ENCODE results near the gene RNF212.

RNF212 gene

GRCh38 chr4:1090465-1091440 is 22.6 kb downstream of the RNF212 start:
- DNase-seq: no peak

- no peak for DNase-seq
Measured at GRCh38 chr4:1090036-1090435, 23.3 kb downstream of the RNF212 start.

DNA sequence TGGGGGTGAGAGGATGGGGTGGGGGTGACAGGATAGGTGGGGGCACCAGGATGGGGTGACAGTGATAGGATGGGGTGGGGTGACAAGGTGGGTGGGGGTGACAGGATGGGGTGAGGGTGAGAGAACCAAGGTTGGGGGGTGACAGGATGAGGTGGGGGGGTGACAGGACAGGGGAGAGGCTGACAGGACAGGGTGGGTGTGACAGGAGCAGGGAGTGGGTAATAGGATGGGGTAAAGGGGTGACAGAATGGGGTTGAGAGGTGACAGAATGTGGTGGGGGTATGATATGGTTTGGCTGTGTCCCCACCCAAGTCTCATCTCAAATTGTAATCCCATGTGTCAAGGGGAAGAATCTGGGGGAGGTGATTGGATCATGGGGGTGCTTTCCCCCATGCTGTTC is 26.0 kb downstream of the RNF212 start:
- no peak for DNase-seq

DNA sequence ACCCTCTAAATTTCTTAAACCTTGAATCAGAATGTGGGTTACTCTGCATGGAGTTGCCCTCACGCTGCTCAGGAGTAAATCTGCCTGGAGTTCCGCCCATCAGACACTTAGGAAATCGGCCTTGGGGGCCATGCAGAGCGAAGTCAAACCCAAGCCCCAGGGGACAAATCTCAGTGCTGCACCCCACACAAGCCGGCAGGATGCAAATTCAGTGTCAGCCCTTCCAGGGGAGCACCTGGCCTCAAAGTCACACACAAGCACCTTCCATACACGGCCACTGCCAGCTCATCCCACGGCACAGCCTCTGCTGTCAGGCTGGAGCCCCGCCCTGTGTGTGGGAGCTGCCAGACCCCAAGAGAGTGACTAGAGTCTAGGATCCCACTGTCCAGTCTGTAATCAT is 27.4 kb downstream of the RNF212 start:
- no peak for DNase-seq

GRCh38 chr4:1085404-1085799 is 28.0 kb downstream of the RNF212 start:
- no peak for DNase-seq

- no peak for DNase-seq
Measured at GRCh38 chr4:1084796-1085403, 28.5 kb downstream of the RNF212 start.

DNA sequence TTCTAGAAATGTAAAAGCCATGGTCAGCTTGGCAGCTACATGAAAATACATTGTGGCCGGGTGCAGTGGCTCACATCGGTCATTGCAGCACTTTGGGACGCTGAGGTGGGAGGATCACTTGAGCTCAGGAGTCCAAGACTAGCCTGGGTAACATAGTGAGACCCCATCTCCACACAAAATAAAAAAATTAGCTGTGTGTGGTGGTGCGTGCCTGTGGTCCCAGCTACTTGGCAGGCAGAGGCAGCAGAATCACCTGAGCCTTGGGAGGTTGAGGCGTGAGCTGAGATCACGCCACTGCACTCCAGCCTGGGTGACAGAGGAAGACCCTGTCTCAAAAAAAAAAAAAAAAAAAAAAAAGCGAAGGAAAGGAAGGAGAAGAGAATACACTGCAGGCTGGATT is 29.0 kb downstream of the RNF212 start:
- DNase-seq: no peak

GRCh38 chr4:1082215-1083182 is 30.9 kb downstream of the RNF212 start:
- no peak for DNase-seq

DNA sequence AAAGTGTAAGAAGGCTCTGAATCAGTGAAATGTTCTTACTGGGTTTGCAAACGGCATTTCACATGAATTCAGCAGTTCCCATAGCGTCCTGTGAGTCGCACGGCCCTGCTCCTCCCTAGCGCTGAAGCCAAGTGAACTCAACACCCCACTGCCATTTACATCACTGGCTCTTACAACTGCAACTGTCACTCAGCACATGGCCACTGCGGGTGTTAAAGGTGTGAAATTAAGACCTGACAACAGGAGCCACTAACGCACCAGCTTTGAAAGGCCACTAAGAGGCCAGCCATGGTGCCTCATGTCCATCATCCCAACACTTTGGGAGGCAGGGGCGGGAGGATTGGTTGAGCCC is 31.7 kb downstream of the RNF212 start:
- no peak for DNase-seq

GRCh38 chr4:1080961-1081688 is 32.2 kb downstream of the RNF212 start:
- no peak for DNase-seq

DNA sequence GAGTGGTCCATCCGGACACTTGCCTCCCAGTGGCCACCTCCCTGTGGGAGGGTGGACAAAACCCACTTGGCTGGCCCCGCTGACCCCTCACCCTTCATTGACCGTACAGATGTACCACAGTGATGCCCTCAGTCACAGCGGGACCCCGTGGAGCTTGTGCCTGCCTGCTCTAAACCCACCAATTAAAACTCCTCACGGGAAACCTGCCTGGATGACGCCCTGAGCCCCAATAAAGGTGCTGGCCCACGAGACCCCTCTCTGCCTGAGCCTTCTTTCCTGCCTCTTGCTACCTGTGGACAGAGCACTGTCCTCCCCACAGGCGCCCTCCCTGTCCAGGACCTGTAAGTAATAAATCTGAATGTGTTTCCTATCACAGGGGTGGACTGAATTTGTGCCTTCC is 32.9 kb downstream of the RNF212 start:
- no peak for DNase-seq

DNA sequence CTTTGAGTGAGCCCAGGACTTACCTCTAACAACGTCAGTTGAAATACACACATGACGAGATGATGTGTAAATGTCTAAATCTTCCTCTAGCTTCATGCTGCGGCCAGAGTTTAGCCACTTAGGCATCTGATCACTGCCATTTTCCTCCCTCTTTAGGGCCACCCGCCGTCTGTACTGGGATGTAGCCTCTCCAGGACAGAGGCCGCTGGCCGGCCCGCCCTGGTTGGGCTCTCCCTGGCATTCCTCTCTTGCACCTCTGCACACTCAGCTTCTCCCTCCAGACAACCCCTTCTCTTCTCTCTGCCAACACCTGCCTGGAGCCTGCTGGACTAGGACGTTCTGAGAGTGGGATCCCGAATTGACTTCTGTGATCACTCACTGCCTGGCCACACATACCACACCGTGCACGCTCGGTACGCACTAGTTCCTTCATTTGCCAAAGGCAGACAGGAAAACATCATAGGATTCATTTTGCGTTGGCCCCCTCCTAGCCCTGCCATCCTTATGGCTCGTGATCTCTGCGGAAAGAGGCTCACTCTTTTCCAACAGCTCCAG is 33.6 kb downstream of the RNF212 start:
- DNase-seq: no peak

- DNase-seq: no peak
Measured at GRCh38 chr4:1078490-1078889, 34.9 kb downstream of the RNF212 start.

GRCh38 chr4:1077711-1078477 is 35.5 kb downstream of the RNF212 start:
- no peak for DNase-seq

GRCh38 chr4:1075809-1076699 is 37.3 kb downstream of the RNF212 start:
- DNase-seq: no peak

DNA sequence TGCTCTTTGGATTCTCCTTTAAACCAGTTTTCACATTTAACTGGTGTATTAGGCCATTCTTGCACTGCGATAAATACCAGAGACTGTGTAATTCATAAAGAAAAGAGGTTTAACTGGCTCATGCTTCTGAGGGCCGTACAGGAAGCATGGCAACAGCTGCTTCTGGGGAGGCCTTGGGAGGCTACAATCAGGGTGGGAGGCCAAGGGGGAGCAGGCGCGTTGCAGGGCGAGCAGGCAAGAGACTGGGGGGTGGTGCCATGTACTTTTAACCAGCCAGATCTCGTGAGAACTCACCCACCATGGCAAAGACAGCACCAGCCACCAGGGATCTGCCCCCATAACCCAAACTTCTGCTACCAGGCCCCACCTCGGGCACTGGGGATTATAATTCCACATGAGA is 38.1 kb downstream of the RNF212 start:
- DNase-seq: no peak

DNA sequence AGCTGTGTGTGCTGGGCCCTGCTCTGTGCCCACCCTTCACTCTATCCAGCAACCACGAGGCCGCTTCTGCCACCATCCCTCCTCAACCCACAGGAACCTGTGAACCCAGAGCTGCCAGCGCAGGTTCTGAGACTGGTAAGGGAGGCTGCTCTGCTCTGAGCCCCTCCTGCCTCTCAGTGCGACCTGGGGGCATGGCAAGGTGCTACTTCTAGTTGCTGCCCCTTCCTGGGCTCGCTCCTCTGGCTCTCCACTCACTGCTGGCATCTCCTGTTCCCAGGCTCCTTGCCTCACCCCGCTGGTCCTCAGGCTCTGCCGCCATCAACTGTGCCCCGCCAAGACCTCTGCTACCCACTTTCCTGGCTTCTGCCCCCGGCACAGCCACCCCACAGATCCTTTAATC is 39.3 kb downstream of the RNF212 start:
- no peak for DNase-seq

GRCh38 chr4:1072830-1073446 is 40.4 kb downstream of the RNF212 start:
- no peak for DNase-seq

DNA sequence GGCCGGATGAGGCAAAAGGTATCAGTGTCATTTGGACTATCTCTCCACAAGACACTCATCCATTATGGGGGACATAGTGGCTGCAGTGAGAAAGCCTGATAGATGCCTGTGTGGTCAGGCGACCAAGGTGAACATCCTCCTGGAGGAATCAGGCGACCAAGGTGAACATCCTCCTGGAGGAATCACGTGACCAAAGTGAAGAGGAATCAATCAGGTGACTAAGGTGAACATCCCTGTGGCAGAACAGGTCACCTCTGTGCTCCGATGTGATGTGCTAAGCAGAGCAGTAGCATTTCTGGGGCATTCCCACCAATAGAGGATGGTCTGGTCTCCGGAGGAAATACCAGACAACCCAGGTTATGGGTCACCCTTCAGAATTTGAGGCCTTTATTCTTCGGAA is 44.0 kb downstream of the RNF212 start:
- no peak for DNase-seq

DNA sequence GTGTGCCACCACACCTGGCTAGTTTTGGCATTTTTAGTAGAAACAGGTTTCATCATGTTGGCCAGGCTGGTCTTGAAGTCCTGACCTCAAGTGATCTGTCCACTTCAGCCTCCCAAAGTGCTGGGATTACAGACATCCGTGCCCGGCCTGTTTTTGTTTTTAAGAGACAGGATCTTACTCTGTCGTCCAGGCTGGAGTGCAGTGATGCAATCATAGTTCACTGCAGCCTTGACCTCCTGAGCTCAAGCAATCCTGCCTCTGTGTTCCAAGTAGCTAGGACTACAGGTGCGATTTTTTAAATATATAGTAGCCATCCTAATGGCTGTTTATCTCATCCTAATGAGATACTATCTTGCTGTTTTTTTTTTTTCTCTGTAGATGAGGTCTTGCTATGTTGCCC is 47.6 kb downstream of the RNF212 start:
- no peak for DNase-seq

Measured in cerebellar nuclear complex (tissue), 1 donor.